HCEC 1CT (cell line): ENCODE measurements around the gene UNC45A.
"Not testable (repeated sequence)": the region's sequence is repeated elsewhere in the genome, so short reads cannot be mapped to it uniquely, and the experiment has no call there.

Experiments used
- DNase-seq: peaks from one replicate; pipeline ENCODE4 v3.0.0-alpha.2; 2017

Gene UNC45A

DNA sequence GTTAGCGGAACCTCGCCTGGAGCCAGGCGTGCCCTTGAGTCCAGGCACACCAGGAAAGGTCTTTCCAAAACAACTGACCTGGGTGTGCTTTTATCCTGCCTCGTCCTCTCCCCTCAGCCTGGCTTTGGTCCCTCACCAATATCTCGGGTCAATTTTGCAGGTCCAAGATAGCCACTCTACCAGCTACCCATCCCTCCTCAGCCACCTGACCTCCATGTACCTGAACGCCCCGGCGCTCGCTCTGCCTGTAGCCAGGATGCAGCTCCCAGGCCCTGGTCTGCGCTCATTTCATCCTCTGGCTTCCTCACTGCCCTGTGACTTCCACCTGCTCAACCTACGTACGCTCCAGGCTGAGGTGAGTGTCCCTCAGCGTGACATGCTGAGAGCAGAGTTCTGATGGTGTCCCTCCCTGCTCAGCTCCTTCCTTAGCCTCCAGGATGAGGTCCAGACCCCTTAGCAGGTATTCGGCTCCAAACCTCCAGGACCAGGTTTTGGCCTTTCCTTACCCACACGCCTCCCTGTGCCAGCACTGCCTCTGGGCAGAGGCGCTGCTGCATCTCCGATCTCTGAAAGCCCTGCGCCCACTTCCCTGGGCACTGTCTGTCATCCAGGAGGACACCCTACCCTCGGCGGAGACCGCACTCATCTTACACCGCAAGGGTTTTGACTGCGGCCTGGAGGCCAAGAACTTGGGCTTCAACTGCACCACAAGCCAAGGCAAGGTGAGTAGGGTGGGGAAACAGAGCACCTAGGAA, 16.9 kb upstream of the UNC45A start:
- no peak for DNase-seq

DNA sequence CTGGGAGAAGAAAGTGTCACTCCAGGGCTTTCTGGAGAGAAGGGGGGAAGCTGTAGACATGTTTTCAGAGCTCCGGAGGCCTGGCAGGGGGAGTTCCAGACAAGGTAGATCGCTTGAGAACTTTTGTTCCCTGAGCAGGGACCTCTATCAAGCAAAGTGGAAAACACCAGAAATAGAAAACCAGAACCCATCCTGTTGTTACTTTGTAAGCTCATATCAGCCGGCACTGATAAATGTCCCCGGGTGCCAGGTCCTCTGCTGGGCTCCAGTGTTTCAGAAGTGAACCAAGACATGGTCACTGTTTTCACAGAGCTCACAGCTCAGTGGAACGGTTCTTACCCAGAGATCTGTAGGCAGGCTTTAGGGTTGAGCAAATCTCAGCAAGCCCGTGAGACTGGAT, 16.2 kb upstream of the UNC45A start:
- DNase-seq, result no peak

DNA sequence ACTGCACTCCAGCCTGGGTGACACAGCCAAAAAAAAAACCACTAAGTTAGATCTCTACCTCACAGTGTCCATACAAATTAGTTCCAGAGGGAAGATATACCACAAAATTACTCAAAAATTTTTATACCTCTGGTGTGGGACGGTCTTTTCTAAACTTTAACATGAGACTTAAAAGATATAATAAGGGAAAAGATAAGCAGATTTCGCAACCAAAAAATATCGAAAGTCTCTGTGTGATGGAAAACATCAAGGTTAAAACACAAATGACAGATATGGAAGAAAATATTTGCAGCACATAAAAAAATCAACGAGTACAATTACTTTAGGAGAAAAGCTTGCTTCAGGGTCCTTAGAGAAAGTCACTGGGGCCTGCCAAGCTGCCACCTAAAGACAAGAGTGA, 13.2 kb upstream of the UNC45A start:
- no peak for DNase-seq

DNA sequence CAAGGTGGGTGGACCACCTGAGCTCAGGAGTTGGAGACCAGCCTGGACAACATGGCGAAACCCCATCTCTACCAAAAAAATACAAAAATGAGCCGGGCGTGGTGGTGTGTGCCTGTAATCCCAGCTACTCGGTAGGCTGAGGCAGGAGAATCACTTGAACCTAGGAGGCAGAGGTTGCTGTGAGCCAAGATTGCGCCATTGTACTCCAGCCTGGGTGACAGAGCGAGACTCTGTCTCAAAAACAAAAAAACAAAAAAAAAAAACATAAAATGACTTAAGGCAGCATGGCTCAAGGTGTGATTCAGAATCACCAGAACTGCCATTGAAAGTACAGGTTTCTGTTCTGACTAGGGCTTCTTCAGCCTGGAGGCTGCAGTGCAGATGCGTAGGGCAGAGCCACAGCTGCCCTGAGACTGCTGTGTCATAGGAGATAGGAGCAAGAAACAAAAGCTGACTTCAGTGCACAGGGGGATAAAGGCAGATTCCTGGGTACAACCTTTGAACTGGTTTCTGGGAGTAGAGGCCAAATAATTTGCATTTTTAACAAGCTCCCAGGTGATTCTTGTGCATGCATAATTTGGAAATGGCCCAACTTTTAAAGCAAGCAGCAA, 12.3 kb upstream of the UNC45A start:
- not testable (repeated sequence) for DNase-seq

DNA sequence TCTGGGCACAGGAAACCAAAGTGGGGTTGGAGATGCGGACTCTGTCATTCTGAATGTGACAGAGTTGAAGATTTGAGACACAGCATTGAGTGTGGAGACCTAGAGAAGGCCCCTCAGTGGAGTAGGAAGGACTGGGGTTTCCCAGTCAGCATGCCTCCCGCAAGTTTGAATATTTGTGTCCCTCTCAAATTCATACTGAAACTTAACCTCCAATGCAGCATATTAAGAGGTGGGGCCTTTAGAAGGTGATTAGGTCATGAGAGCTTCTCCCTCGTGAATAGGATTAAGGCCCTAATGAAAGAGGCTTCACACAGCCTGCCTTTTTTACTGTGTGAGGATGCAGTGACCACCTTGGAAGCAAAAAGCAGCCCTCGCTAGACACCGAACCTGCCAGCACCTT, 10.7 kb upstream of the UNC45A start:
- DNase-seq, result no peak

DNA sequence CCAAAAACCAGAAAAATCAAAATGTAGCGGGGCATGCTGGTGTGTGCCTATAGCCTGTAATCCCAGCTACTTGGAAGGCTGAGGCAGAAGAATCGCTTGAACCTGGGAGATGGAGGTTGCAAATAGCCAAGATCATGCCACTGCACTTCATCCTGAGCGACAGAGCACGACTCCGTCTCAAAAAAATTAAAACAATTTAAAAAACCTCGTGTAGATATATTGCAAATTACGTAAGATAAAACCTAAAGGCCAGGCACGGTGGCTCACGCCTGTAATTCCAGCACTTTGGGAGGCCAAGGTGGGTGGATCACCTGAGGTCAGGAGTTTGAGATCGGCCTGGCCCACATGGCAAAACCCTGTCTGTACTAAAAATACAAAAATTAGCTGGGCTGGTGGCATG, 8.3 kb upstream of the UNC45A start:
- DNase-seq, result not testable (repeated sequence)

DNA sequence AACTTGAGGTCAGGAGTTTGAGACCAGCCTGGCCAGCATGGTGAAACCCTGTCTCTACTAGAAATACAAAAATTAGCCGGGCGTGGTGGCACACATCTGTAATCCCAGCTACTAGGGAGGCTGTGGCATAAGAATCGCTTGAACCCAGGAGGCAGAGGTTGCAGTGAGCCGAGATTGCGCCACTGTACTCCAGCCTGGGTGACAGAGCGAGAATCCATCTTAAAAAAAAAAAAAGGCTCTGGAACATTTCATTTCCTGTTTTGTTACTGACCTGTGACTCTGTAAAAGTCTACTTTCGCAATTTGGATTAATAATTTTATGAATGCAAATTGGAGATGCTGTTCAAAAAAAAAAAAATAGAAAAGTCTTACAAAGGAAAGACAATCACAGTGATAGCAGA, 7.0 kb upstream of the UNC45A start:
- DNase-seq, result not testable (repeated sequence)

- no peak for DNase-seq
Measured at GRCh38 chr15:90929246-90930019, 5.7 kb upstream of the UNC45A start.

DNA sequence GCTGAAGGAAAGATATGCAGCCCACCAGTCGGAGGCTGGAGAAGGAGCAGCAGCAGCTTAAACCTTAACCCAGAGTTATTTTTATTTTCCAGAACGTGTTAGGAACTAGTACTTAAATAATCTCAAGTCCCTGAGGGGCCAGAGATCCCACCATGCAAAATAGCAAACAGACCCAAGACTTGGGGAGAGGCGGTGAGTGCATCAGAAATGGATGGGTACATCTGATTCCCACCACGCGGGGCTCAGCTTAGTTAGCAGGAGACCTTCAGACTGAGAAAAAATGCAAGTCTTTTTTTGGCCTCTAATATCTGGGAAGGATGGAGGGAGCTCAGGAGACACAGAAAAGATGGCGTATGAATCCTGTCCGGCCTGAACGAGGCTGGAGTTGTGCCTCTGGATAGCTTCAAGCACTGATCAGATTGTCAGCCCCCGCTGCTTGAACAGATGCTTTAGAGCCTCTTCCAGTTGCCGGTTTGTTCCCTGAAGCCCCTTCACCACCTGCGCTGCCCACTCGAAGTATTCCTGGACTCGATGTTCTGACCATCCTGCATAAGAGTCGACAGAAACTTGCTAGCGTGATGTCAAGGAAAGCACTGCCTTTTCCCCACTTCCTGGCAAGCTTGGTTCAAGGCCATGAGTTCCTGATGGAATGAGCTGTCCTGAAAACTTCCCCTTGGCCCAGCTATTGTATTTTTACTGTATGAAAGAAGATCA, 4.1 kb upstream of the UNC45A start:
- no peak for DNase-seq

GRCh38 chr15:90931575-90931827, 3.6 kb upstream of the UNC45A start:
- DNase-seq, result no peak

DNA sequence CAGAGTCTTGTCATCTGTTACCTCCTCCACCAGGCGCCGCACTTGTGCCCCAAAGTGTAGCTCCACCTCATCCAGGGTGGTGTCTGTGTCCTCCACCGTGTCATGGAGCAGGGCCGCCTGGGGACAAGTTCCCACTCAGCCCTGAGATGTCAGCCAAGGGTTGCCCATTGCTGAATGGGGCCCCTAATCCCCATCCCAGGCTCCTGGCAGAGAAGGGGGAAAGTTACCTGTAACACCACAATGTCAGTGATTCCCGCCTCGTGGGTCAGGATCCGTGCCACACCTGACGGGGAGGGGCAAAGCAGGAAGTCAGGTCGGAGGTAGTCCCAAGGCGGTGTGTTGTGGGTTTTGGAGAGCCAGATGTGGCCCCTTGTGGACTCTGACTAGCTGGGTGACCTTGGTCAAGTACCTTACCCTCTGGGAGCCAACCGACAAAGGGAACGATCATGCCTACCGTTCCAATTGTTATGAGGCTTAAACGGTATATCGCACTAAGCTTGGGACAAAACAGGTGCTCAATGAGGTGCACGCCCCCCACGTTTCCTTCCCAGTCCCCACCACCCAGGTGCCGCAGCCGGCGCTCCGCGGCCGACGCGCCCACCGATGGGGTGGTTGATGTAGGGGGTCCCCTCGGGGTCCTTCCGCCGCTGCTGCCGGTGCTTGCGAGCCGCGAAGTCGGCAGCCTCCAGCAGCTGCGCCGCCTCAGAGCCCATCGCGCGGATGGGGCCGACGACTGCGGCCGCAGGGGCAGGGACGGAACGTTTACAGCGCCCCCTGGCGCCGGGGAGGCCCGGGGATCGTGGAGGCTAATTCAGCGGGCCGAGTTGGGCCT, 3.0 kb upstream of the UNC45A start, which contains the start of gene HDDC3:
Gene HDDC3, minus strand, starts transcription at position 722 of the 832 bp plus-strand sequence. Its CDS starts 9 bp downstream, at position 713.
- peak; percentile 76 for DNase-seq

GRCh38 chr15:90932660-90932991, 2.5 kb upstream of the UNC45A start:
- no peak for DNase-seq

DNA sequence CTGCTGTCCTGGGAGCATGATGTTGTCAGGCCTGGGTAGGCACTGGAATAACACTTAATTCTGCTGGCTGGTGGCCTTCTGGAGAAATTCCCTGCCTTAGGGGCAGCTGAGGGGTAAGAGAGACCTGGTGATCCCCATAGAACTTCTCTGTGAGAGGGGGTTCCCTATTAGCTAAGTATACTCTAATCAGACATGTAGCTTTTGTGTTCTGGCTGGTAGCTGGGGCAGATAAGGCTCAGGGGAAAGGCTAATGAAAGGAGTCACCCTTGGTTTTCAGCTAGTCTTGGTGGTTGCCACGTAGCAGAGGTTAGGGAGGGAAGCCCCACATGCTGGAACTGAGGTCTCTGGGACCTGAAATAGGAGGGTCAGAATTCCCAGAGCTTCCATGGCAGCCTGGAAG, 1.8 kb upstream of the UNC45A start:
- no peak for DNase-seq

DNA sequence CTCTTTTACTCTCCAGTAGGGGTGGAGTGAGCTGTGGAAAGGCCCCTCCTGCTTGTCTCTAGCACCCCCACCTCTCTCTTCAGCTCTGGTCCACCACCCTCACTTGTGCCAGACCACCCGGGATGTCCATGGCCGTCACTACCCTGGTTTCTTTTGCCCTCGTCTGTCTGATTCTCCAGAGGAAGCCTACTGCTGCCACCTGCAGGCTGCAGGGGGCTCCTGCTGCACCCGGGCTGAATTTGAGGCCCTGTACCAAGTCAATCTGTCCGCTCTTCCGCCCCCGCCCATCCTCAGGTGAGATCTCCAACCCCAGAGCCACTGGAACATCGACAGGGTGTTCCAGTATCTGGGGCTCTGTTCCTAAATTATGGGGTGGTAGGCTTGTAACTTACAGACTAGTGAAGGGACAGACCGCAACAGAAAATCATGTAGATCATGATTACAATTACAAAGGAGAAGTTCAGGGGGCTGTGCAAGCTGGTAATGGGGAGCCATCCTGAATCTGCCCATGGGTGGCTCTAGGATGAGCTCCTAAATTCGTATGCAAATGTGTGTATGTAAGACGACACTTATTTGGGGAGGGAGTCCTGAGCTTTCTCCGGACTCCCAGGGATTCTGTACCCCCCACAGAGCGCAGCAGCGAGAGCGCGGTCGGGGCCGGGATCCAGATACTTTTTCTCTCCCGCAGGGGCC, 683 bp upstream of the UNC45A start:
- peak; percentile 77 for DNase-seq

DNA sequence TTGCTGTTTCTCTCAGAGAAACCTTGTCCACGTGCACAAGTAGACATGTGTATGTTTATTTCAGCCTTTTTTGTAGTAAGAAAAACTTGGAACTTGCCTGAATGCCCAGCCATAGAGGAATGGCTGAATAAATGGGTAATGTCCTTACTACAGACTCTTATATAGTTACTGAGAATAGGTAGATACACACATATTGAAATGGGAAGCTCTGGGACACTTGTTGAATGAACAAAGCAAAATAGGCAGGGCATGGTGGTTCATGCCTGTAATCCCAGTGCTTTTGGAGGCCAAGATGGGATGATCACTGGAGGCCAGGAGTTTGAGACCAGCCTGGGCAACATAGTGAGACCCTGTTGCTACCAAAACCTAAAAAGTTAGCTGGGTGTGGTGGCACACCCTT, 1.7 kb downstream of the UNC45A start:
- DNase-seq, result no peak

GRCh38 chr15:90938261-90938660, 3.2 kb downstream of the UNC45A start:
- DNase-seq, result no peak

GRCh38 chr15:90939756-90940155, 4.7 kb downstream of the UNC45A start:
- DNase-seq, result no peak

DNA sequence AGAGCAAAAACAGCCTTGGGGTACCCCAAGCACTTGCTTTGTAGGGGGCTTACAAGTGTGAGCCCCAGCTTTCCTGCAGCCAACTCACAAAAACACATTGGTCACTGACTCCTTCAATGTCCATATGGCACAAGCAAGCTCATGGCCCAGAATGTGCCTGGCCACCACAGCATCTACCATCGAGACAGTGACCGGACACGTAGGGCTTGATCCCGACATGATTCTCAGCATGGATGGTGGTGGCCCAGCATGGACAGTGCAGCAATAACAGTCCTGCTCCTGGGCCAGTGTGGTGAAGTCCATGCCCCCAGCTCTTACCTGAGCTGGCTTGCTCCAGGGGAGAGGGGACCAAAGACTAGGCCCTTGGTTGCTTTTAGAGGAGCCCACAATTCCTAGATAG, 6.0 kb downstream of the UNC45A start:
- DNase-seq, result no peak

- no peak for DNase-seq
Measured at GRCh38 chr15:90942354-90943120, 7.5 kb downstream of the UNC45A start.

GRCh38 chr15:90945091-90945490, 10.0 kb downstream of the UNC45A start:
- no peak for DNase-seq

- no peak for DNase-seq
Measured at GRCh38 chr15:90946538-90946937, 11.5 kb downstream of the UNC45A start.
